ENCODE measurements around the gene NBPF1. TPM values are rescaled to one million over a fixed set of nuclear protein-coding genes. Genes with fewer than 3 reads are reported as not detected.

Gene NBPF1
- total and polyA plus RNA-seq, 9 of the 15 experiments (the other 6 are each of a cell fraction or from before 2014, with no cell fraction given) = 5.2 to 42.6 (median 24.1) TPM

- TF ChIP-seq RBM14 (IDR thresholded peaks at IDR 0.05; ENCODE audit: borderline replicate concordance, insufficient read depth, low read depth, low read length) (peak; percentile 98), CBFA2T2 (conservative IDR thresholded peaks at IDR 0.05) (no peak), ZC3H4 (CRISPR knock-in tag; IDR thresholded peaks at IDR 0.05; ENCODE audit: borderline replicate concordance) (no peak), TCF3 (CRISPR knock-in tag; IDR thresholded peaks at IDR 0.05) (no peak), ILK (tag; IDR thresholded peaks at IDR 0.05; ENCODE audit: borderline replicate concordance, low read depth) (no peak), HNRNPUL1 (IDR thresholded peaks at IDR 0.05; ENCODE audit: low read length) (no peak), NFIC (IDR thresholded peaks at IDR 0.05) (no peak), SRSF1 (IDR thresholded peaks at IDR 0.05; ENCODE audit: low read depth, low read length) (no peak), ARID3B (CRISPR knock-in tag; IDR thresholded peaks at IDR 0.05; ENCODE audit: borderline replicate concordance) (peak; percentile 98; the same call in 1 of the 2 replicates), RBM34 (IDR thresholded peaks at IDR 0.05; ENCODE audit: borderline replicate concordance, insufficient read depth, low read length) (no peak), TAF7 (tag; IDR thresholded peaks at IDR 0.05) (no peak), SUPT5H (IDR thresholded peaks at IDR 0.05) (no peak), CBX1 (IDR thresholded peaks at IDR 0.05; ENCODE audit: low read depth) (no peak), BRF1 (IDR thresholded peaks at IDR 0.05; ENCODE audit: borderline replicate concordance, extremely low read depth, insufficient read length) (no peak), ZNF589 (CRISPR knock-in tag; IDR thresholded peaks at IDR 0.05; ENCODE audit: low read depth) (no peak), ZNF695 (CRISPR knock-in tag; IDR thresholded peaks at IDR 0.05) (peak; percentile 92), BDP1 (IDR thresholded peaks at IDR 0.05; ENCODE audit: insufficient read depth, insufficient read length) (no peak), ZNF444 (CRISPR knock-in tag; IDR thresholded peaks at IDR 0.05) (0 out of 2 replicates have a peak, but pooled peaks have one; percentile 16), ZNF79 (CRISPR knock-in tag; IDR thresholded peaks at IDR 0.05; ENCODE audit: low read depth) (peak; percentile 17; the same call in 1 of the 2 replicates), GABPB1 (CRISPR knock-in tag; IDR thresholded peaks at IDR 0.05) (no peak), ATF1 (CRISPR knock-in tag; IDR thresholded peaks at IDR 0.05) (no peak), ATF1 (tag; IDR thresholded peaks at IDR 0.05) (peak; percentile 80), NCOA1 (IDR thresholded peaks at IDR 0.05; ENCODE audit: low read depth) (no peak)
- TF ChIP-seq, protein P1, sequence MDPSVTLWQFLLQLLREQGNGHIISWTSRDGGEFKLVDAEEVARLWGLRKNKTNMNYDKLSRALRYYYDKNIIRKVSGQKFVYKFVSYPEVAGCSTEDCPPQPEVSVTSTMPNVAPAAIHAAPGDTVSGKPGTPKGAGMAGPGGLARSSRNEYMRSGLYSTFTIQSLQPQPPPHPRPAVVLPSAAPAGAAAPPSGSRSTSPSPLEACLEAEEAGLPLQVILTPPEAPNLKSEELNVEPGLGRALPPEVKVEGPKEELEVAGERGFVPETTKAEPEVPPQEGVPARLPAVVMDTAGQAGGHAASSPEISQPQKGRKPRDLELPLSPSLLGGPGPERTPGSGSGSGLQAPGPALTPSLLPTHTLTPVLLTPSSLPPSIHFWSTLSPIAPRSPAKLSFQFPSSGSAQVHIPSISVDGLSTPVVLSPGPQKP (CRISPR knock-in tag; IDR thresholded peaks at IDR 0.05) = no peak
- TF ChIP-seq, protein P2, sequence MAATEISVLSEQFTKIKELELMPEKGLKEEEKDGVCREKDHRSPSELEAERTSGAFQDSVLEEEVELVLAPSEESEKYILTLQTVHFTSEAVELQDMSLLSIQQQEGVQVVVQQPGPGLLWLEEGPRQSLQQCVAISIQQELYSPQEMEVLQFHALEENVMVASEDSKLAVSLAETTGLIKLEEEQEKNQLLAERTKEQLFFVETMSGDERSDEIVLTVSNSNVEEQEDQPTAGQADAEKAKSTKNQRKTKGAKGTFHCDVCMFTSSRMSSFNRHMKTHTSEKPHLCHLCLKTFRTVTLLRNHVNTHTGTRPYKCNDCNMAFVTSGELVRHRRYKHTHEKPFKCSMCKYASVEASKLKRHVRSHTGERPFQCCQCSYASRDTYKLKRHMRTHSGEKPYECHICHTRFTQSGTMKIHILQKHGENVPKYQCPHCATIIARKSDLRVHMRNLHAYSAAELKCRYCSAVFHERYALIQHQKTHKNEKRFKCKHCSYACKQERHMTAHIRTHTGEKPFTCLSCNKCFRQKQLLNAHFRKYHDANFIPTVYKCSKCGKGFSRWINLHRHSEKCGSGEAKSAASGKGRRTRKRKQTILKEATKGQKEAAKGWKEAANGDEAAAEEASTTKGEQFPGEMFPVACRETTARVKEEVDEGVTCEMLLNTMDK (IDR thresholded peaks at IDR 0.05; ENCODE audit: borderline replicate concordance, insufficient read depth, low read depth, low read length, poor library complexity, severe bottlenecking) = no peak
These were observed at the start of gene NBPF1 (continued) for GRCh38 chr1:16613185-16614147.
